Stomach (tissue), 9 donors: ENCODE measurements around the gene GAGE2A. TPM values are rescaled to one million over a fixed set of nuclear protein-coding genes. Genes with fewer than 3 reads are reported as not detected.
A peak's percentile ranks its signal among the peaks of the same experiment; 100 is the strongest.

Source experiments
- DNase-seq, 2 donors: peaks; one replicate each; pipeline versions ENCODE4 v3.0.0 to v3.0.0-alpha.2; 2013 to 2019
- H3K27ac ChIP-seq, 5 donors: fragments of 200-600 bp in 4 of 5; sonication (generic) in 4 of 5; one replicate each; pipeline ENCODE4 v1.5.1; 2013 to 2019; ENCODE audit warnings: mild to moderate bottlenecking in 1 of 5, moderate library complexity in 1 of 5
- H3K27me3 ChIP-seq, 3 donors: fragments of 200-600 bp; sonication (generic); one replicate each; pipeline ENCODE4 v1.5.1; 2017 to 2019; ENCODE audit warnings: mixed run types in 1 of 3
- H3K36me3 ChIP-seq, 4 donors: fragments of 200-600 bp; sonication (generic); 1 replicate in 3 of 4; 2 replicates in 1 of 4; pipeline ENCODE4 v1.5.1; 2016 to 2019
- H3K4me1 ChIP-seq, 4 donors: fragments of 200-600 bp; sonication (generic); one replicate each; pipeline ENCODE4 v1.5.1; 2016 to 2019
- H3K4me3 ChIP-seq, 4 donors: fragments of 200-600 bp; sonication (generic) in 3 of 4; one replicate each; pipeline ENCODE4 v1.5.1; 2016 to 2019; ENCODE audit warnings: mild to moderate bottlenecking in 1 of 4
- H3K9me3 ChIP-seq, 4 donors: fragments of 200-600 bp; sonication (generic); one replicate each; pipeline ENCODE4 v1.5.1; 2016 to 2019
- CTCF ChIP-seq, 7 experiments: fragments of 450-650 bp in 4 of 7; fragments of 200-600 bp in 3 of 7; sonication (generic) in 3 of 7; IDR thresholded peaks; one replicate each; pipeline ENCODE4 v1.5.1; 2016 to 2019; ENCODE audit warnings: antibody characterized with exemption in 7 of 7, control low read depth in 2 of 7, mild to moderate bottlenecking in 1 of 7
- EP300 ChIP-seq: sonication (generic); formaldehyde crosslinking; IDR thresholded peaks from one replicate; pipeline ENCODE4 v1.6.1; 2017; ENCODE audit warnings: antibody characterized with exemption
- POLR2A ChIP-seq, 4 donors: fragments of 450-650 bp; IDR thresholded peaks; one replicate each; pipeline ENCODE4 v1.6.1; 2016; ENCODE audit warnings: antibody characterized with exemption in 4 of 4, control low read depth in 2 of 4, mild to moderate bottlenecking in 1 of 4, moderate library complexity in 1 of 4
- POLR2AphosphoS5 ChIP-seq, 3 donors: sonication (generic); formaldehyde crosslinking; IDR thresholded peaks; one replicate each; pipeline ENCODE4 v1.6.1; 2016; ENCODE audit warnings: antibody characterized with exemption in 3 of 3
- WGBS, 5 donors: extraction: QIAGEN DNeasy Blood & Tissue Kit in 3 of 5; methylation state at CpG; one replicate each; pipeline versions ENCODE4 v1.1.5 to v1.1.7; 2013 to 2018; 5-methylcytosine and 5-hydroxymethylcytosine counted together
- intact Hi-C: fragments of 100-400 bp; cut with DNase I; formaldehyde crosslinking; loops from one replicate; pipeline ENCODE4 v1.15.1; 2023; ENCODE audit warnings: low total_unique reads
- polyA plus RNA-seq, 3 donors: library from polyadenylated mRNA; stranded (reverse); fragments of 200-250 nt; gene quantifications; one replicate each; pipeline ENCODE4 v1.2.3, GENCODE V29; 2013
- total RNA-seq, 5 donors: library from RNA; depleted of rRNA; stranded (reverse); fragments of >200 nt; gene quantifications; one replicate each; pipeline versions ENCODE4 v1.1.0 to v1.2.3, GENCODE V29; 2014 to 2016
- donor health status: healthy with polysubstance abuse.
- donor health status: Bipolar disorder and iron deficiency.
- donor health status: healthy.

GAGE2A gene
- total and polyA plus RNA-seq, 8 donors, result not detected

DNA sequence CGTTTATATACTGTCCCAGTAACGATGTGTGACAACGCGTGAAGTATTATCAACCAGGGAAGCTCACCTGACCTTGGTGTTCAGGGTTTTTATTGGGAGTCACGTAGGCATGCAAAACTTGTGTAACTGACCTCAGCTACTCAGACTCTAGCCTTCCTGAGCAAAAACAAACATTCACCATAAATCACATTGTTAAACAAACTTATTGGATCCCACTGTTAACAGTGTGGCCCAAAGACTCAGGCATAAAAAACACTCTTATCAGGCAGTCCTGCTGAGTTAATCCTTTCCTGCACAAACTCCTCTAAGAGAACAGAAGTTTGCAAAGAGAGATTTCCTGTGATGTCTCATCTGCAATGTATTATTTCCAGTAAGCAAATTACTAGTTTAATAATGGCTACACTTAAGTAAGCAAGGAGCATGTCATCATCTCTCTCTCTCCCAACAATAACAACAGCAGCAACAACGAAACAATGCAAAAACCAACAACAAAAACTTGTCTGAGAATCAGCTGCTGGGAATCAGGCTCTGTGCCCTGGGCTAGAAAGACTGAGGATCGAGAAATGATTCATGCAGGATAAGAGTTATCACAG, 21.5 kb downstream of the GAGE2A start:
- DNase-seq, result peak in 1 of 2 donors; percentile 3

DNA sequence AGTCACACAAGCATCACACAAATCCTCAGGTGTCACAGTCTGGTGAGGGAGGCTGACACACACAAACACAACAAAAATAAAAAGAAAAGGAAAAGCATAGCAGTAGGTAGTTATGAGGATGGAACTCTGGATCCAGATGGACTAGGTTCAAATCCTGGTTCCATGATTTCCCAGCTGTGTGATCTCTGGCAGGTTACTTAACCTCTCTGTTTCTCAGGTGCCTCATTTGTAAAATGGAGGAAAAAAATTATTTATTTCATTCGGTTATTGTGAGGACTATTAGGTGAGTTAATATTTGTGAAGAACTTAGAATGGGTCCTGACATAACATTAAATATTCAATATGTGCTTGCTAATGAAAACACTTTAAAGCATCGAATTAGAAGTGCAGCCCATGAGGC, 29.3 kb downstream of the GAGE2A start:
- Histone ChIP-seq H3K9me3 (no peaks in the 10 kb centered on the region), H3K27ac (no peak overlapping the region), H3K36me3 (no peaks in the 10 kb centered on the region), H3K27me3 (no peaks in the 10 kb centered on the region), H3K4me1 (no peaks in the 10 kb centered on the region), H3K4me3 (no peak overlapping the region)
- WGBS, 5 donors, result 79 to 92% (median 89%) methylated on average over 2 of the region's 2 CpGs
- DNase-seq, result no peak
- intact Hi-C loops, result no loop called here
- TF ChIP-seq POLR2A (IDR thresholded peaks at IDR 0.05), result no peak
- TF ChIP-seq CTCF (IDR thresholded peaks at IDR 0.05), result no peak
- no peak for TF ChIP-seq POLR2AphosphoS5 (IDR thresholded peaks at IDR 0.05)
- no peak for TF ChIP-seq EP300

More for the DNA sequence above, 21.5 kb downstream of the GAGE2A start:
- 12 to 57% (median 23%) methylated on average over 7 of the region's 7 CpGs for WGBS, 5 donors
- Histone ChIP-seq H3K36me3 (no peaks in the 10 kb centered on the region), H3K27me3 (no peaks in the 10 kb centered on the region), H3K4me1 (no peaks in the 10 kb centered on the region), H3K4me3 (no peak overlapping the region), H3K9me3 (no peaks in the 10 kb centered on the region), H3K27ac (no peak overlapping the region)
- intact Hi-C loops, result no loop called here
- TF ChIP-seq CTCF (IDR thresholded peaks at IDR 0.05) (no peak), EP300 (no peak), POLR2AphosphoS5 (IDR thresholded peaks at IDR 0.05) (no peak), POLR2A (IDR thresholded peaks at IDR 0.05) (no peak)

DNA sequence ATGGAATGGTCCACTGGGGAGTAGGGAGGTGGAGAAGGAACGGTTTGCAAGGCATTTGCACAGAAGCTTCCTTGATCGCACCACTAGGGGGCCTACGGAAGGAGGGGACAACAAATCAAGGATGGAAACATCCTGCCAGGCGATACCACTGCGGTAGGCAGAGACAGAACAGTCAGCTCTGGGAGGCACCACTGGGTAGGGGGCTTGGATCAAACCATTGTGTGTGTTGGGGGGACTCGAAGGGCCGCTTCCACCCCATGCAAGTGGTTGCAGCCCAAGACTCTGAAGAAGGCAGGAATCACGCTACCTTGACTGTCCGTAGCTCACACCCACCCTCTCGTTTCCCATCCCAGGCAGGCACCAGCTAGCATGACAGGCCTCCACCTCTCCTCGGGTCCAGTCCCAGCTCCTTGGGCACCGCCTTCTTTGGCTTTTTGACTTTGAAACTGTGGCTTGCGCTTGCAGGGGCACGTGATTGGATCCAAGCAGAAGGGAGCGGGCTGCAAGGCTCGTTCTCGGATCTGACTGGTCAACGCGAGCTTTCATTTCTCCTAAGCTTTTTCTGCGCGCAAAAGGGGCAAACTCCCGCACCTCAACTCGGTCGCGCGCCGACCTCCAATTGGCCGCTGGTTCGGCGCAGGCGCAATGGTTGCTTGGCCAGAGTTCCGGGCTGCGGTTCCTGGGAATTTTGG, 37.9 kb downstream of the GAGE2A start:
- intact Hi-C loops, result no loop called here
- peaks cover 0 to 28% (median 13%) of the 10 kb centered on the region in 4 donors for H3K9me3 ChIP-seq
- 27 to 80% (median 69%) methylated on average over 17 to 33 of the region's 33 CpGs for WGBS, 5 donors
- peak in 1 of 2 donors; percentile 27 for DNase-seq
- H3K27me3 ChIP-seq, result no peaks in the 10 kb centered on the region
- H3K4me1 ChIP-seq, result no peaks in the 10 kb centered on the region
- H3K4me3 ChIP-seq, result no peak overlapping the region
- no peak overlapping the region for H3K27ac ChIP-seq
- TF ChIP-seq POLR2AphosphoS5 (IDR thresholded peaks at IDR 0.05) (no peak), POLR2A (IDR thresholded peaks at IDR 0.05) (no peak), EP300 (no peak), CTCF (IDR thresholded peaks at IDR 0.05) (peak in 1 of 7 experiments; percentile 8)
- no peaks in the 10 kb centered on the region for H3K36me3 ChIP-seq

DNA sequence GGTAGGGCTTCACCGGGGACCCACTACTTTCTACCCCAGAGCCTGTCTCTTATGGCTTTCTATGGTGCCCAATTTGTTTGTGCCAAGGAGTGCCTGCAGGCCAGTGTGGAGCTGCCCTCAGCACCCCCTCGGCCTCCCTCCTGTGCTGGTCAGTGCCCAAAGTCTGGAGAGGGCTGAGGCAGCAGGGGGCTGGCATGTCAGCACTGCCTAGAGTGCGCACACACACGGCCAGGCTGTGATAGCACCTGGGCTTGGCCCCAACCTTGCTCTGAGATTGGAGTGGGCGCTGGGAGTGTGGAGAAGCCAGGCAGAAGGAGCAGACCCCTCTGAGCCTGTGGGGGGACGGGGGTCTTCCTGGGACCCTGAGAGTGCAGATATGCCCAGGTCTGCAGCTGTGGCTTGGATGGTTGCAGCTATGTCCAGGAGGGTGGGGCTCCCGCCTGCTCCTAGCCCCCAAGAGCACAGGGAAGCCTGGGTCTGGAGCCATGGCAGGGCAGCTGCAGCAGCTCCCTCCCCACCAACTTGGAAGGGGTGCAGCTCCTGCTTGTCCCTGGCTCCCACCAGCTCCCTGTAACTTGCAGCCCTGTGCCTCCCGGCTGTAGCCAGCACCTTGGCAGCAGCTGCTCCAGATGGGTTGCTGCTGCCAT, 55.8 kb downstream of the GAGE2A start:
- H3K36me3 ChIP-seq, result no peaks in the 10 kb centered on the region
- no peak overlapping the region for H3K4me3 ChIP-seq
- H3K27me3 ChIP-seq, result peaks cover 0 to 26% (median 0%) of the 10 kb centered on the region in 3 donors
- H3K9me3 ChIP-seq, result no peaks in the 10 kb centered on the region
- intact Hi-C loops, result no loop called here
- TF ChIP-seq POLR2A (IDR thresholded peaks at IDR 0.05) (no peak), CTCF (IDR thresholded peaks at IDR 0.05) (no peak), POLR2AphosphoS5 (IDR thresholded peaks at IDR 0.05) (no peak), EP300 (no peak)
- no peaks in the 10 kb centered on the region for H3K4me1 ChIP-seq
- H3K27ac ChIP-seq, result no peak overlapping the region
- WGBS, 5 donors, result 70 to 100% (median 86%) methylated on average over 1 to 8 of the region's 8 CpGs
- no peak for DNase-seq

Other genes starting within 250 kb of the GAGE2A start
- not detected for gene GAGE12C, start 57.3 kb upstream of the GAGE2A start, total RNA-seq
- gene GAGE12C, start 57.3 kb upstream of the GAGE2A start, polyA plus RNA-seq, result not detected
- gene GAGE12D, start 47.8 kb upstream of the GAGE2A start, total RNA-seq, result not detected
- not detected for gene GAGE12D, start 47.8 kb upstream of the GAGE2A start, polyA plus RNA-seq
- gene GAGE12E, start 38.2 kb upstream of the GAGE2A start, total RNA-seq, result not detected
- gene GAGE12E, start 38.2 kb upstream of the GAGE2A start, polyA plus RNA-seq, result not detected
- not detected for gene GAGE12F, start 28.7 kb upstream of the GAGE2A start, total RNA-seq
- gene GAGE12F, start 28.7 kb upstream of the GAGE2A start, polyA plus RNA-seq, result not detected
- not detected for gene GAGE12G, start 19.1 kb upstream of the GAGE2A start, total RNA-seq
- not detected for gene GAGE12G, start 19.1 kb upstream of the GAGE2A start, polyA plus RNA-seq
- not detected for gene GAGE12H, start 9.5 kb upstream of the GAGE2A start, total RNA-seq
- not detected for gene GAGE12H, start 9.5 kb upstream of the GAGE2A start, polyA plus RNA-seq
- gene GAGE1, start 9.5 kb downstream of the GAGE2A start, total RNA-seq, result not detected
- not detected for gene GAGE1, start 9.5 kb downstream of the GAGE2A start, polyA plus RNA-seq
- gene PAGE1, start 106.5 kb downstream of the GAGE2A start, total RNA-seq, result not detected
- not detected for gene PAGE1, start 106.5 kb downstream of the GAGE2A start, polyA plus RNA-seq
- not detected for gene PAGE4, start 239.8 kb downstream of the GAGE2A start, total RNA-seq
- not detected for gene PAGE4, start 239.8 kb downstream of the GAGE2A start, polyA plus RNA-seq